ENCODE results near the gene B4GALNT1. TPM values are rescaled to one million over a fixed set of nuclear protein-coding genes. Genes with fewer than 3 reads are reported as not detected.
"Not testable (repeated sequence)": the region's sequence is repeated elsewhere in the genome, so short reads cannot be mapped to it uniquely, and the experiment has no call there.

Gene B4GALNT1
- total RNA-seq, 4 donors from 2014 or later = 0.18 to 0.56 (median 0.23) TPM

- Histone ChIP-seq H3K9me3 (no peaks in the 10 kb centered on the region), H3K4me1 (peaks cover 0 to 8% (median 0%) of the 10 kb centered on the region in 3 donors), H3K36me3 (no peaks in the 10 kb centered on the region), H3K27ac (no peak overlapping the region), H3K27me3 (peaks cover 0 to 9% (median 0%) of the 10 kb centered on the region in 4 donors), H3K4me3 (no peak overlapping the region)
- intact Hi-C loops (cut with DNase I) = no loop called here
- DNase-seq = no peak
- no peak for TF ChIP-seq POLR2A (IDR thresholded peaks at IDR 0.05)
- TF ChIP-seq, protein P1, sequence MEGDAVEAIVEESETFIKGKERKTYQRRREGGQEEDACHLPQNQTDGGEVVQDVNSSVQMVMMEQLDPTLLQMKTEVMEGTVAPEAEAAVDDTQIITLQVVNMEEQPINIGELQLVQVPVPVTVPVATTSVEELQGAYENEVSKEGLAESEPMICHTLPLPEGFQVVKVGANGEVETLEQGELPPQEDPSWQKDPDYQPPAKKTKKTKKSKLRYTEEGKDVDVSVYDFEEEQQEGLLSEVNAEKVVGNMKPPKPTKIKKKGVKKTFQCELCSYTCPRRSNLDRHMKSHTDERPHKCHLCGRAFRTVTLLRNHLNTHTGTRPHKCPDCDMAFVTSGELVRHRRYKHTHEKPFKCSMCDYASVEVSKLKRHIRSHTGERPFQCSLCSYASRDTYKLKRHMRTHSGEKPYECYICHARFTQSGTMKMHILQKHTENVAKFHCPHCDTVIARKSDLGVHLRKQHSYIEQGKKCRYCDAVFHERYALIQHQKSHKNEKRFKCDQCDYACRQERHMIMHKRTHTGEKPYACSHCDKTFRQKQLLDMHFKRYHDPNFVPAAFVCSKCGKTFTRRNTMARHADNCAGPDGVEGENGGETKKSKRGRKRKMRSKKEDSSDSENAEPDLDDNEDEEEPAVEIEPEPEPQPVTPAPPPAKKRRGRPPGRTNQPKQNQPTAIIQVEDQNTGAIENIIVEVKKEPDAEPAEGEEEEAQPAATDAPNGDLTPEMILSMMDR (IDR thresholded peaks at IDR 0.05) = no peak
- 46 to 81% methylated on average over 4 to 7 of the region's 23 CpGs for WGBS, 2 donors
Observed at GRCh38 chr12:57655541-57656240, 22.7 kb upstream of the B4GALNT1 start.

GRCh38 chr12:57654042-57654441 lies 21.0 kb upstream of the B4GALNT1 start:
- Histone ChIP-seq H3K36me3 (no peaks in the 10 kb centered on the region), H3K4me1 (peaks cover 0 to 8% (median 0%) of the 10 kb centered on the region in 3 donors), H3K27me3 (peaks cover 0 to 9% (median 0%) of the 10 kb centered on the region in 4 donors), H3K27ac (no peak overlapping the region), H3K9me3 (no peaks in the 10 kb centered on the region), H3K4me3 (no peak overlapping the region)
- no peak for TF ChIP-seq POLR2A (IDR thresholded peaks at IDR 0.05)
- TF ChIP-seq, protein P1 (IDR thresholded peaks at IDR 0.05) = no peak
- WGBS, 2 donors = 62% methylated on average over 3 of the region's 3 CpGs
- intact Hi-C loops (cut with DNase I) = no loop called here
- DNase-seq = no peak

DNA sequence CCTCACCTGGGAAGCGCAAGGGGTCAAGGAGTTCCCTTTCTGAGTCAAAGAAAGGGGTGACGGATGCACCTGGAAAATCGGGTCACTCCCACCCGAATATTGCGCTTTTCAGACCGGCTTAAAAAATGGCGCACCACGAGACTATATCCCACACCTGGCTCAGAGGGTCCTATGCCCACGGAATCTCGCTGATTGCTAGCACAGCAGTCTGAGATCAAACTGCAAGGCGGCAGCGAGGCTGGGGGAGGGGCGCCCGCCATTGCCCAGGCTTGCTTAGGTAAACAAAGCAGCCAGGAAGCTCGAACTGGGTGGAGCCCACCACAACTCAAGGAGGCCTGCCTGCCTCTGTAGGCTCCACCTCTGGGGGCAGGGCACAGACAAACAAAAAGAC lies 13.7 kb upstream of the B4GALNT1 start:
- DNase-seq = not testable (repeated sequence)

GRCh38 chr12:57645990-57646658 lies 13.1 kb upstream of the B4GALNT1 start:
- WGBS, 2 donors = 64 to 70% methylated on average over 7 to 10 of the region's 13 CpGs
- intact Hi-C loops (cut with DNase I); DNase-seq; H3K4me1 ChIP-seq; H3K36me3 ChIP-seq; H3K4me3 ChIP-seq; H3K27ac ChIP-seq: not testable (repeated sequence)
- Histone ChIP-seq H3K9me3 (peaks cover 0 to 16% (median 6%) of the 10 kb centered on the region in 3 donors), H3K27me3 (peaks cover 0 to 28% (median 0%) of the 10 kb centered on the region in 4 donors)

More for the DNA sequence above, 13.7 kb upstream of the B4GALNT1 start:
- no CpG with 5 or more reads among the region's 15 CpGs for WGBS, 2 donors
- H3K36me3 ChIP-seq; intact Hi-C loops (cut with DNase I); H3K27ac ChIP-seq; H3K4me1 ChIP-seq; H3K4me3 ChIP-seq: not testable (repeated sequence)
- H3K9me3 ChIP-seq = peaks cover 0 to 16% (median 6%) of the 10 kb centered on the region in 3 donors
- peaks cover 0 to 22% (median 0%) of the 10 kb centered on the region in 4 donors for H3K27me3 ChIP-seq

GRCh38 chr12:57641699-57642442 lies 8.9 kb upstream of the B4GALNT1 start:
- Histone ChIP-seq H3K27ac (no peak overlapping the region), H3K27me3 (peaks cover 0 to 62% (median 0%) of the 10 kb centered on the region in 4 donors), H3K4me3 (no peak overlapping the region), H3K9me3 (peaks cover 0 to 16% (median 6%) of the 10 kb centered on the region in 3 donors), H3K36me3 (no peaks in the 10 kb centered on the region), H3K4me1 (no peaks in the 10 kb centered on the region)
- WGBS, 2 donors = 40 to 49% methylated on average over 5 of the region's 5 CpGs
- intact Hi-C loops (cut with DNase I) = no loop called here
- no peak for DNase-seq
- TF ChIP-seq POLR2A (IDR thresholded peaks at IDR 0.05) = no peak
- TF ChIP-seq, protein P1 (IDR thresholded peaks at IDR 0.05) = no peak

Data from esophagus squamous epithelium (tissue), 5 donors.